ENCODE measurements around the gene ZNF229.
"Not testable (repeated sequence)": the region's sequence is repeated elsewhere in the genome, so short reads cannot be mapped to it uniquely, and the experiment has no call there.

ZNF229 gene

GRCh38 chr19:44447916-44448674 is at the start of gene ZNF229:
Gene ZNF229, minus strand, starts transcription at chr19:44448472. Its CDS starts 5,625 bp downstream, at chr19:44442847.
- Mint-ChIP-seq H3K4me1 (ENCODE audit: low read depth) (peaks cover 5% of the 10 kb centered on the region), H3K27ac (peak within 1 kb of the TSS; percentile 56), H3K36me3 (ENCODE audit: low read depth) (peaks cover 22% of the 10 kb centered on the region), H3K9me3 (peaks cover 85% of the 10 kb centered on the region), H3K4me3 (peak within 1 kb of the TSS; percentile 80), H3K27me3 (peaks cover 4% of the 10 kb centered on the region)
- intact Hi-C loops (cut with micrococcal nuclease), result no loop called here

GRCh38 chr19:44496711-44497110 is 48.4 kb upstream of the ZNF229 start:
- H3K4me3 Mint-ChIP-seq, result no peak overlapping the region
- intact Hi-C loops (cut with micrococcal nuclease), result no loop called here

GRCh38 chr19:44476559-44477408 is 28.5 kb upstream of the ZNF229 start:
- H3K4me1 Mint-ChIP-seq (ENCODE audit: low read depth), result no peaks in the 10 kb centered on the region
- H3K4me3 Mint-ChIP-seq, result no peak overlapping the region
- H3K27me3 Mint-ChIP-seq, result no peaks in the 10 kb centered on the region
- no peak overlapping the region for H3K27ac Mint-ChIP-seq
- intact Hi-C loops (cut with micrococcal nuclease), result no loop called here
- peaks cover 89% of the 10 kb centered on the region for H3K9me3 Mint-ChIP-seq
- H3K36me3 Mint-ChIP-seq (ENCODE audit: low read depth), result peaks cover 75% of the 10 kb centered on the region

More at GRCh38 chr19:44496711-44497110, 48.4 kb upstream of the ZNF229 start:
- H3K4me1 Mint-ChIP-seq (ENCODE audit: low read depth), result peaks cover 35% of the 10 kb centered on the region
- peaks cover 98% of the 10 kb centered on the region for H3K36me3 Mint-ChIP-seq (ENCODE audit: low read depth)
- H3K27me3 Mint-ChIP-seq, result peaks cover 6% of the 10 kb centered on the region
- no peak overlapping the region for H3K27ac Mint-ChIP-seq
- H3K9me3 Mint-ChIP-seq, result peaks cover 85% of the 10 kb centered on the region

DNA sequence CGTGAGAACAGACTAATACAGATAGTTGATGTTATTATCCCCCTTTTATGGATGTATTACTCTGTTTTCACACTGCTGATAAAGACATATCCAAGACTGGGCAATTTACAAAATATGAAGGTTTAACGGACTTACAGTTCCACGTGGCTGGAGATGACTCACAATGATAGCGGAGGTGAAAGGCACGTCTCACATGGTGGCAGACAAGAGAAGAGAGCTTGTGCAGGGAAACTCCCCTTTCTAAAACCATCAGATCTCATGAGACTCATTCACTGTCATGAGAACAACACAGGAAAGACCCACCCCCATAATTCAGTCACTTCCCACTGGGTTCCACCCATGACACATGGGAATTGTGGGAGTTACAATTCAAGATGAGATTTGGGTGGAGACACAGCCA is 20.5 kb upstream of the ZNF229 start:
- H3K9me3 Mint-ChIP-seq, result peaks cover 88% of the 10 kb centered on the region
- intact Hi-C loops (cut with micrococcal nuclease); H3K36me3 Mint-ChIP-seq (ENCODE audit: low read depth); H3K4me3 Mint-ChIP-seq; H3K27ac Mint-ChIP-seq; H3K4me1 Mint-ChIP-seq (ENCODE audit: low read depth); H3K27me3 Mint-ChIP-seq: not testable (repeated sequence)

- intact Hi-C loops (cut with micrococcal nuclease), result not testable (repeated sequence)
Measured at GRCh38 chr19:44462600-44463286, 14.5 kb upstream of the ZNF229 start.

DNA sequence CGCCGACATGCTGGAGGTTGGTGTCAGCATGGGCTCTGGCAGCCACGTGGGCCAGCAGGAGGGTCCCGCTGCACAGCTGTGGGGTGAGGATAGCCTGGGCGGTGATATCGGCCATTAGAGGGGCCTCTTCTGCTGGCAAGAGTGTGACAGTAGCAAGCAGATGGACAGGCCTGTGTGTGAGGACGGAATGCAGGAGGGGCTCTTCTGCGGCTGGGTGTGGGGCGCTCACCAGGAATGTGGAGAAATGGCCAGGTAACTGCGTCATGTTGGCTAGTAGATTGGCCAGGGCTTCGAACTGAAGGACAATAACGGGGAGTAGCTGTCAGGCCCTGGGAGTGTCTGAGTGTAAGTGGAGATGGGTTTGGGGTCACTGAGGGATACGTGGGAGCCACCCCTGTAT is 7.7 kb upstream of the ZNF229 start:
- H3K36me3 Mint-ChIP-seq (ENCODE audit: low read depth); H3K4me1 Mint-ChIP-seq (ENCODE audit: low read depth); intact Hi-C loops (cut with micrococcal nuclease); H3K4me3 Mint-ChIP-seq; H3K27ac Mint-ChIP-seq; H3K27me3 Mint-ChIP-seq: not testable (repeated sequence)
- H3K9me3 Mint-ChIP-seq, result peaks cover 36% of the 10 kb centered on the region

More at GRCh38 chr19:44462600-44463286, 14.5 kb upstream of the ZNF229 start:
- H3K4me3 Mint-ChIP-seq; H3K27me3 Mint-ChIP-seq; H3K4me1 Mint-ChIP-seq (ENCODE audit: low read depth); H3K27ac Mint-ChIP-seq; H3K36me3 Mint-ChIP-seq (ENCODE audit: low read depth): not testable (repeated sequence)
- H3K9me3 Mint-ChIP-seq, result peaks cover 58% of the 10 kb centered on the region

- Mint-ChIP-seq H3K27me3 (no peaks in the 10 kb centered on the region), H3K27ac (no peak overlapping the region), H3K4me1 (ENCODE audit: low read depth) (no peaks in the 10 kb centered on the region), H3K36me3 (ENCODE audit: low read depth) (no peaks in the 10 kb centered on the region), H3K9me3 (peaks cover 45% of the 10 kb centered on the region), H3K4me3 (no peak overlapping the region)
- intact Hi-C loops (cut with micrococcal nuclease), result no loop called here
Measured at GRCh38 chr19:44455100-44455499, 6.8 kb upstream of the ZNF229 start.

DNA sequence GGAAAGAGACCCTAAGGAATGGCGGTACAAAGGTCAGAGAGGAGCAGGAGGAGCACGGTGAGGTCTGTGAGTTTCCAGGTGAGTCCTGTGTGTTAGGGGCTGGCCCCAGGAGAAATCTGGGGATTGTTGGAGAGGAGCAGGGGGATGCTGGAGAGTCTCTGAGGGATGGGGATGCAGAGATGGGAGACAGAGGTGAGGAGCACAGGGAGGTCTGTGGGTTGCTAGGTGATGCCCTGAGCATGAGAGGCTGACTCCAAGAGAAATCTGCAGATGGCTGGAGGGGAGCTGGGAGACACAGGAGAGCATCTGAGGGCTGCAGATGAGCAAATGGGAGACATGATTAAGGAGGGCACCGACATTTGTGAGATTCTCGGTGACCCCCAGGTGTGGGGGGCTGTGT is 4.1 kb upstream of the ZNF229 start:
- Mint-ChIP-seq H3K27me3 (peaks cover 4% of the 10 kb centered on the region), H3K9me3 (peaks cover 62% of the 10 kb centered on the region), H3K4me3 (no peak overlapping the region), H3K27ac (no peak overlapping the region), H3K4me1 (ENCODE audit: low read depth) (peaks cover 5% of the 10 kb centered on the region), H3K36me3 (ENCODE audit: low read depth) (peaks cover 6% of the 10 kb centered on the region)
- intact Hi-C loops (cut with micrococcal nuclease), result no loop called here

GRCh38 chr19:44451687-44452086 is 3.4 kb upstream of the ZNF229 start:
- Mint-ChIP-seq H3K4me3 (no peak overlapping the region), H3K4me1 (ENCODE audit: low read depth) (peaks cover 5% of the 10 kb centered on the region), H3K9me3 (peaks cover 69% of the 10 kb centered on the region), H3K36me3 (ENCODE audit: low read depth) (peaks cover 6% of the 10 kb centered on the region), H3K27ac (no peak overlapping the region), H3K27me3 (peaks cover 4% of the 10 kb centered on the region)
- intact Hi-C loops (cut with micrococcal nuclease), result no loop called here

DNA sequence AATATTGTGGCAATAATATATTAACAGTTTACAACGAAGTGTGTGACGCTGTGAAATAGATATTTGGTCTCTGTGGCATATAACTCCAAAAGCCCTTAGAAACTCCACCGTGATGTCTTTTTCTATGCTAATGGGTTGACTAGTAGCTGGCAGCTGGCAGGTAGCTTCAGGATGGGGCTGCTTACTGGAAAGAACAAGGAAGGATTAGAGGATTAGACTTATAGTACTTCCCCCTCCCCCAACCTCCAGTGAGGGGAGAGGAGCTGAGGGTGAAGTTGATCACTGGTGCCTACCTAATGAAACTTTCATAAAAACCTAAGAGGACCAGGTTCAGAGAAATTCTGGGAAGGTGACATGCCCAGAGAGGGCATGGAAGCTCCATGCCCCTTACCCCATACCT is 9.8 kb downstream of the ZNF229 start:
- H3K27ac Mint-ChIP-seq, result no peak overlapping the region
- no peaks in the 10 kb centered on the region for H3K27me3 Mint-ChIP-seq
- H3K4me3 Mint-ChIP-seq, result no peak overlapping the region
- intact Hi-C loops (cut with micrococcal nuclease), result no loop called here
- H3K4me1 Mint-ChIP-seq (ENCODE audit: low read depth), result no peaks in the 10 kb centered on the region
- peaks cover 86% of the 10 kb centered on the region for H3K9me3 Mint-ChIP-seq
- H3K36me3 Mint-ChIP-seq (ENCODE audit: low read depth), result no peaks in the 10 kb centered on the region

- H3K4me3 Mint-ChIP-seq, result no peak overlapping the region
- no peaks in the 10 kb centered on the region for H3K27me3 Mint-ChIP-seq
- intact Hi-C loops (cut with micrococcal nuclease), result no loop called here
- H3K36me3 Mint-ChIP-seq (ENCODE audit: low read depth), result peaks cover 2% of the 10 kb centered on the region
- H3K27ac Mint-ChIP-seq, result no peak overlapping the region
- H3K9me3 Mint-ChIP-seq, result peaks cover 90% of the 10 kb centered on the region
- no peaks in the 10 kb centered on the region for H3K4me1 Mint-ChIP-seq (ENCODE audit: low read depth)
Measured at GRCh38 chr19:44435441-44435840, 12.8 kb downstream of the ZNF229 start.

DNA sequence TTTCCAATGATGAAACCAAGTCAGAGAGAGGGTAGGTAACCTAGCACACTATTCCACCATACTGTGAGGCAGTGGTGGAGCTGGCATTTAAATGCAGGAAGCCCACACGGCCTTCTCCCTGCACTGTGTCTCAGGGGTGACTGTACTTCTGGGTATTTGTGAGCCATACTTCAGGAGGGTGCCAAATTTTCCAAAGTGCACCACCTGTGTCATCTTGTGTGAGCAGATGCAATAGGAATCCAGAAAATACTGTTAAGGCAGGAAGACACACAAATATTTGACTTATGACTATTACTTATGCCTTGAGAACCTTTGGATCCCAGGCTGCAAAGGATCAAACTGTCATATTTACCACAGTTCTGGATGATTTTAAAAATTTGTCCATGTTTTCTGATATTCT is 17.3 kb downstream of the ZNF229 start:
- Mint-ChIP-seq H3K9me3 (peaks cover 96% of the 10 kb centered on the region), H3K4me3 (no peak overlapping the region), H3K27me3 (no peaks in the 10 kb centered on the region), H3K27ac (no peak overlapping the region), H3K36me3 (ENCODE audit: low read depth) (peaks cover 14% of the 10 kb centered on the region), H3K4me1 (ENCODE audit: low read depth) (no peaks in the 10 kb centered on the region)
- intact Hi-C loops (cut with micrococcal nuclease), result no loop called here

GRCh38 chr19:44415553-44415952 is 32.7 kb downstream of the ZNF229 start:
- H3K4me3 Mint-ChIP-seq; H3K27me3 Mint-ChIP-seq; intact Hi-C loops (cut with micrococcal nuclease); H3K36me3 Mint-ChIP-seq (ENCODE audit: low read depth); H3K27ac Mint-ChIP-seq; H3K4me1 Mint-ChIP-seq (ENCODE audit: low read depth): not testable (repeated sequence)
- peaks cover 36% of the 10 kb centered on the region for H3K9me3 Mint-ChIP-seq

All from dendritic cell treated with granulocyte-macrophage colony-stimulating factor and Interleukin-4, amounts not matched to agents 40 ng/mL and 50 ng/mL, for 4 days (primary cell).